Spleen (tissue), 11 donors: ENCODE data around the gene GCLM. TPM values are rescaled to one million over a fixed set of nuclear protein-coding genes. Genes with fewer than 3 reads are reported as not detected.
"Not testable (repeated sequence)": the region's sequence is repeated elsewhere in the genome, so short reads cannot be mapped to it uniquely, and the experiment has no call there.

Experiments
- DNase-seq: peaks from one replicate; pipeline ENCODE4 v3.0.0-alpha.2; 2020
- H3K27ac ChIP-seq, 8 donors: fragments of 200-600 bp; sonication (generic) in 7 of 8; 1 replicate in 4 of 8; 2 replicates in 4 of 8; pipeline versions ENCODE4 v1.5.0 to v1.8.0; 2016 to 2021; ENCODE audit warnings: inconsistent platforms in 4 of 8, mild to moderate bottlenecking in 4 of 8, moderate library complexity in 1 of 8
- H3K27me3 ChIP-seq, 7 donors: fragments of 200-600 bp; sonication (generic) in 6 of 7; replicated peaks in 1 of 7; 1 replicate in 4 of 7; 2 replicates in 3 of 7; pipeline versions ENCODE4 v1.5.0 to v1.8.0; 2016 to 2021; ENCODE audit warnings: inconsistent platforms in 3 of 7, mild to moderate bottlenecking in 1 of 7
- H3K36me3 ChIP-seq, 6 donors: fragments of 200-600 bp; sonication (generic) in 5 of 6; 1 replicate in 4 of 6; 2 replicates in 2 of 6; pipeline versions ENCODE4 v1.5.0 to v1.8.0; 2016 to 2021; ENCODE audit warnings: inconsistent platforms in 2 of 6
- H3K4me1 ChIP-seq, 6 donors: fragments of 200-600 bp; sonication (generic) in 5 of 6; 1 replicate in 3 of 6; 2 replicates in 3 of 6; pipeline versions ENCODE4 v1.5.0 to v1.8.0; 2016 to 2021; ENCODE audit warnings: inconsistent platforms in 3 of 6
- H3K4me3 ChIP-seq, 8 donors: fragments of 200-600 bp; sonication (generic) in 7 of 8; 1 replicate in 4 of 8; 2 replicates in 4 of 8; pipeline versions ENCODE4 v1.5.0 to v1.8.0; 2016 to 2021; ENCODE audit warnings: inconsistent platforms in 4 of 8, mild to moderate bottlenecking in 4 of 8, moderate library complexity in 2 of 8
- H3K9me3 ChIP-seq, 8 donors: fragments of 200-600 bp; sonication (generic) in 7 of 8; 1 replicate in 4 of 8; 2 replicates in 4 of 8; pipeline versions ENCODE4 v1.5.0 to v1.8.0; 2016 to 2021; ENCODE audit warnings: inconsistent platforms in 4 of 8
- CTCF ChIP-seq, 11 experiments: fragments of 200-600 bp in 7 of 11; fragments of 450-650 bp in 4 of 11; sonication (generic) in 4 of 11; IDR thresholded peaks in 8 of 11; conservative IDR thresholded peaks in 3 of 11; 1 replicate in 7 of 11; 2 replicates in 4 of 11; pipeline versions ENCODE4 v1.4.0 to v1.8.0; 2016 to 2021; ENCODE audit warnings: antibody characterized with exemption in 11 of 11, inconsistent platforms in 4 of 11, mild to moderate bottlenecking in 1 of 11
- POLR2A ChIP-seq, 3 donors: fragments of 450-650 bp; IDR thresholded peaks; one replicate each; pipeline ENCODE4 v1.5.1; 2017; ENCODE audit warnings: antibody characterized with exemption in 3 of 3, mild to moderate bottlenecking in 1 of 3
- POLR2AphosphoS5 ChIP-seq, 3 donors: sonication (generic); formaldehyde crosslinking; IDR thresholded peaks; one replicate each; pipeline ENCODE4 v1.5.1; 2017; ENCODE audit warnings: antibody characterized with exemption in 3 of 3
- WGBS, 5 donors: extraction: QIAGEN DNeasy Blood & Tissue Kit in 3 of 5; methylation state at CpG; one replicate each; pipeline versions ENCODE4 v1.1.5 to v1.1.7; 2013 to 2018; 5-methylcytosine and 5-hydroxymethylcytosine counted together
- intact Hi-C: fragments of 100-400 bp; cut with DNase I; formaldehyde crosslinking; loops from one replicate; pipeline ENCODE4 v1.15.0; 2023; ENCODE audit warnings: low total_unique reads
- polyA plus RNA-seq, 3 donors: library from polyadenylated mRNA; stranded (reverse); fragments of 200-250 nt; gene quantifications; one replicate each; pipeline ENCODE4 v1.2.1, GENCODE V29; 2013
- total RNA-seq, 7 donors: library from RNA; depleted of rRNA in 3 of 7; stranded (reverse); fragments of >200 nt in 3 of 7; fragmentation: NEBNext Ultra II Directional in 4 of 7; extraction: Animal tissue kit (Norgen Biotek cat#: 25700) in 4 of 7; gene quantifications; one replicate each; pipeline versions ENCODE4 v1.1.0 to v1.2.1, GENCODE V29; 2016 to 2021
- donor health status: healthy with polysubstance abuse.
- donor health status: DM: no; HTN: no; CAD: no; lungs with moderate emphysema.
- donor health status: DM: no; HTN: no; CAD: no.
- donor health status: Bipolar disorder and iron deficiency.
- donor health status: healthy.
- donor health status: DM: no; HTN: no; CAD: no.
- donor health status: DM: yes; HTN: yes; CAD: no.

The GCLM gene
- total and polyA plus RNA-seq, 10 donors = 3.6 to 23.3 (median 17.2) TPM

GRCh38 chr1:93955765-93956164 lies 46.5 kb upstream of the GCLM start:
- intact Hi-C loops = no loop called here
- TF ChIP-seq CTCF (IDR thresholded peaks at IDR 0.05 in 8 of 11, conservative IDR thresholded peaks at IDR 0.05 in 3 of 11) (no peak), POLR2A (IDR thresholded peaks at IDR 0.05) (no peak), POLR2AphosphoS5 (IDR thresholded peaks at IDR 0.05) (no peak)

GRCh38 chr1:93947002-93947686 lies 37.9 kb upstream of the GCLM start:
- DNase-seq, H3K4me3 ChIP-seq, H3K36me3 ChIP-seq, H3K27me3 ChIP-seq, H3K27ac ChIP-seq, intact Hi-C loops, H3K4me1 ChIP-seq: not testable (repeated sequence)
- WGBS, 5 donors = 89 to 96% (median 89%) methylated on average over 2 of the region's 2 CpGs
- peaks cover 0 to 27% (median 21%) of the 10 kb centered on the region in 8 donors for H3K9me3 ChIP-seq

More at GRCh38 chr1:93955765-93956164, 46.5 kb upstream of the GCLM start:
- no peak for DNase-seq
- no peak overlapping the region for H3K4me3 ChIP-seq
- no peak overlapping the region for H3K27ac ChIP-seq
- WGBS, 5 donors = 49 to 81% (median 73%) methylated on average over 1 of the region's 1 CpG
- peaks cover 0 to 6% (median 0%) of the 10 kb centered on the region in 6 donors for H3K4me1 ChIP-seq
- H3K36me3 ChIP-seq = no peaks in the 10 kb centered on the region
- no peaks in the 10 kb centered on the region for H3K27me3 ChIP-seq
- peaks cover 10 to 69% (median 61%) of the 10 kb centered on the region in 8 donors for H3K9me3 ChIP-seq

- no peak for DNase-seq
- H3K4me3 ChIP-seq = no peak overlapping the region
- 43 to 73% (median 50%) methylated on average over 1 of the region's 1 CpG for WGBS, 5 donors
- TF ChIP-seq CTCF (IDR thresholded peaks at IDR 0.05 in 8 of 11, conservative IDR thresholded peaks at IDR 0.05 in 3 of 11) = no peak
- TF ChIP-seq POLR2AphosphoS5 (IDR thresholded peaks at IDR 0.05) = no peak
- no peak for TF ChIP-seq POLR2A (IDR thresholded peaks at IDR 0.05)
- peaks cover 0 to 16% (median 5%) of the 10 kb centered on the region in 8 donors for H3K9me3 ChIP-seq
- H3K36me3 ChIP-seq = no peaks in the 10 kb centered on the region
- no peaks in the 10 kb centered on the region for H3K27me3 ChIP-seq
- no peaks in the 10 kb centered on the region for H3K4me1 ChIP-seq
- no peak overlapping the region for H3K27ac ChIP-seq
- intact Hi-C loops = no loop called here
Measured at GRCh38 chr1:93938461-93939145, 29.4 kb upstream of the GCLM start.

GRCh38 chr1:93937997-93938396 lies 28.8 kb upstream of the GCLM start:
- 85 to 91% (median 88%) methylated on average over 1 of the region's 1 CpG for WGBS, 5 donors
- no peak for DNase-seq
- TF ChIP-seq POLR2AphosphoS5 (IDR thresholded peaks at IDR 0.05) (no peak), CTCF (IDR thresholded peaks at IDR 0.05 in 8 of 11, conservative IDR thresholded peaks at IDR 0.05 in 3 of 11) (no peak), POLR2A (IDR thresholded peaks at IDR 0.05) (no peak)

More at GRCh38 chr1:93937997-93938396, 28.8 kb upstream of the GCLM start:
- Histone ChIP-seq H3K27me3 (no peaks in the 10 kb centered on the region), H3K4me1 (no peaks in the 10 kb centered on the region), H3K4me3 (no peak overlapping the region), H3K27ac (no peak overlapping the region), H3K9me3 (peaks cover 0 to 22% (median 6%) of the 10 kb centered on the region in 8 donors), H3K36me3 (no peaks in the 10 kb centered on the region)
- intact Hi-C loops = no loop called here
